ENCODE results near the gene GSTM5. TPM values are rescaled to one million over a fixed set of nuclear protein-coding genes. Genes with fewer than 3 reads are reported as not detected.

GSTM5 gene
- polyA plus RNA-seq, 3 donors: not detected

- Histone ChIP-seq H3K4me2 (replicated peaks; ENCODE audit: extremely low read depth, low read length, poor library complexity, severe bottlenecking) (no peak overlapping the region), H4K20me1 (ENCODE audit: insufficient read depth, low read length) (no peaks in the 10 kb centered on the region), H3K79me2 (ENCODE audit: insufficient read depth, low read length) (no peaks in the 10 kb centered on the region), H3K4me3 (replicated peaks in 1 of 3; ENCODE audit: low read depth in 2 of 3, low read length in 3 of 3) (no peak overlapping the region), H3K27me3 (ENCODE audit: control insufficient read depth in 2 of 2, insufficient read depth in 2 of 2, low read length in 2 of 2) (peaks cover 0 to 5% of the 10 kb centered on the region in 2 donors), H3K9ac (ENCODE audit: insufficient read depth, low read length, poor library complexity, severe bottlenecking) (no peak overlapping the region), H2AFZ (ENCODE audit: insufficient read depth, low read depth, low read length, poor library complexity, severe bottlenecking) (no peak overlapping the region), H3K9me3 (replicated peaks in 1 of 2; ENCODE audit: control insufficient read depth in 1 of 2, insufficient read depth in 1 of 2, low read length in 2 of 2) (peaks cover 0 to 6% of the 10 kb centered on the region in 2 donors), H3K36me3 (replicated peaks in 1 of 2; ENCODE audit: control insufficient read depth in 1 of 2, insufficient read depth in 2 of 2, low read length in 2 of 2) (no peaks in the 10 kb centered on the region), H3K27ac (ENCODE audit: low read depth in 1 of 2, low read length in 2 of 2) (no peak overlapping the region), H3K4me1 (ENCODE audit: control insufficient read depth in 1 of 2, insufficient read depth in 2 of 2, low read length in 2 of 2) (no peaks in the 10 kb centered on the region)
- Mint-ChIP-seq H3K27ac (no peak overlapping the region), H3K27me3 (ENCODE audit: low read depth in 3 of 3) (peaks cover 2 to 6% (median 4%) of the 10 kb centered on the region in 3 donors), H3K4me3 (no peak overlapping the region), H3K4me1 (peaks cover 2% of the 10 kb centered on the region), H3K36me3 (no peaks in the 10 kb centered on the region), H3K9me3 (peaks cover 0 to 8% (median 2%) of the 10 kb centered on the region in 7 donors)
- TF ChIP-seq CTCF (IDR thresholded peaks at IDR 0.05): no peak
- 67% methylated on average over 1 of the region's 3 CpGs for WGBS (ENCODE audit: insufficient coverage)
- no peak for DNase-seq
- intact Hi-C loops (cut with micrococcal nuclease): no loop called here
These were observed 20.4 kb downstream of the GSTM5 start for GRCh38 chr1:109732390-109732881.

- Mint-ChIP-seq H3K36me3 (no peaks in the 10 kb centered on the region), H3K4me1 (peaks cover under 1% of the 10 kb centered on the region), H3K27ac (no peak overlapping the region), H3K4me3 (no peak overlapping the region), H3K9me3 (peaks cover 0 to 8% (median 2%) of the 10 kb centered on the region in 7 donors), H3K27me3 (ENCODE audit: low read depth in 3 of 3) (peaks cover 4 to 12% (median 7%) of the 10 kb centered on the region in 3 donors)
- WGBS (ENCODE audit: insufficient coverage): 100% methylated on average over 1 of the region's 4 CpGs
- peaks cover 5 to 6% of the 10 kb centered on the region in 2 donors for H3K27me3 ChIP-seq (ENCODE audit: control insufficient read depth in 2 of 2, insufficient read depth in 2 of 2, low read length in 2 of 2)
- no peak for TF ChIP-seq CTCF (IDR thresholded peaks at IDR 0.05)
- H3K9ac ChIP-seq (ENCODE audit: insufficient read depth, low read length, poor library complexity, severe bottlenecking): no peak overlapping the region
- no peak overlapping the region for H3K27ac ChIP-seq (ENCODE audit: low read depth in 1 of 2, low read length in 2 of 2)
- H3K4me3 ChIP-seq (replicated peaks in 1 of 3; ENCODE audit: low read depth in 2 of 3, low read length in 3 of 3): no peak overlapping the region
- no peak overlapping the region for H2AFZ ChIP-seq (ENCODE audit: insufficient read depth, low read depth, low read length, poor library complexity, severe bottlenecking)
- H3K4me2 ChIP-seq (replicated peaks; ENCODE audit: extremely low read depth, low read length, poor library complexity, severe bottlenecking): no peak overlapping the region
- no peak for DNase-seq
- no peaks in the 10 kb centered on the region for H4K20me1 ChIP-seq (ENCODE audit: insufficient read depth, low read length)
- no peaks in the 10 kb centered on the region for H3K79me2 ChIP-seq (ENCODE audit: insufficient read depth, low read length)
- intact Hi-C loops (cut with micrococcal nuclease): no loop called here
- H3K36me3 ChIP-seq (replicated peaks in 1 of 2; ENCODE audit: control insufficient read depth in 1 of 2, insufficient read depth in 2 of 2, low read length in 2 of 2): no peaks in the 10 kb centered on the region
- H3K4me1 ChIP-seq (ENCODE audit: control insufficient read depth in 1 of 2, insufficient read depth in 2 of 2, low read length in 2 of 2): no peaks in the 10 kb centered on the region
- peaks cover 0 to 6% of the 10 kb centered on the region in 2 donors for H3K9me3 ChIP-seq (replicated peaks in 1 of 2; ENCODE audit: control insufficient read depth in 1 of 2, insufficient read depth in 1 of 2, low read length in 2 of 2)
These were observed 21.3 kb downstream of the GSTM5 start for GRCh38 chr1:109733236-109733870.

Measured in CD14-positive monocyte (primary cell).